WTC11 (cell line): ENCODE measurements around the gene TNC. TPM values are rescaled to one million over a fixed set of nuclear protein-coding genes. Genes with fewer than 3 reads are reported as not detected.

Experiments
- ATAC-seq: fragments of 200-7000 bp; cut with Tn5 transposase; 2 replicates; pipeline ENCODE4 v1.10.0; 2021; ENCODE audit warnings: mild to moderate bottlenecking, moderate library complexity
- CTCF ChIA-PET: fragments of 300-600 bp; sonication (Branson Sonifier 250); formaldehyde crosslinking; loops from one replicate; lab custom pipeline; 2021; ENCODE audit warnings: antibody characterized with exemption; lab: Charles Lee
- POLR2A ChIA-PET: fragments of 350-600 bp; sonication (Branson Sonifier 250); formaldehyde crosslinking; loops from one replicate; lab custom pipeline; 2021; ENCODE audit warnings: antibody characterized with exemption; lab: Charles Lee
- DNase-seq: peaks from one replicate; pipeline ENCODE4 v3.0.0; 2021; ENCODE audit warnings: low spot score
- H3K27ac Mint-ChIP-seq: 2 replicates; pipeline ENCODE4 v1.8.0; 2021; ENCODE audit warnings: mixed read lengths
- H3K27me3 Mint-ChIP-seq: 2 replicates; pipeline ENCODE4 v1.8.0; 2021; ENCODE audit warnings: low read depth, mild to moderate bottlenecking, moderate library complexity, mixed read lengths
- H3K36me3 Mint-ChIP-seq: 2 replicates; pipeline ENCODE4 v1.8.0; 2021; ENCODE audit warnings: mixed read lengths
- H3K4me1 Mint-ChIP-seq: 2 replicates; pipeline ENCODE4 v1.8.0; 2022; ENCODE audit warnings: mixed read lengths
- H3K4me3 Mint-ChIP-seq: 2 replicates; pipeline ENCODE4 v1.8.0; 2021; ENCODE audit warnings: mild to moderate bottlenecking, moderate library complexity, mixed read lengths
- H3K9me3 Mint-ChIP-seq: 2 replicates; pipeline ENCODE4 v1.8.0; 2021; ENCODE audit warnings: mixed read lengths
- EMX1 ChIP-seq: fragments of 250-450 bp; sonication (Bioruptor Pico); IDR thresholded peaks from 2 replicates; pipeline ENCODE4 v1.8.0; 2021; ENCODE audit warnings: mild to moderate bottlenecking
- FOXP1 ChIP-seq: sonication (generic); formaldehyde crosslinking; IDR thresholded peaks from 2 replicates; pipeline ENCODE4 v1.8.0; 2022; ENCODE audit warnings: missing genetic modification reagents, mild to moderate bottlenecking, moderate library complexity, borderline replicate concordance
- NR2C2 ChIP-seq: sonication (generic); formaldehyde crosslinking; IDR thresholded peaks from 2 replicates; pipeline ENCODE4 v1.8.0; 2022; ENCODE audit warnings: mild to moderate bottlenecking, missing genetic modification reagents
- RELA ChIP-seq: sonication (generic); formaldehyde crosslinking; IDR thresholded peaks from 2 replicates; pipeline ENCODE4 v1.8.1; 2022; ENCODE audit warnings: missing genetic modification reagents, mild to moderate bottlenecking, borderline replicate concordance
- SP1 ChIP-seq: sonication (generic); formaldehyde crosslinking; conservative IDR thresholded peaks from 2 replicates; pipeline ENCODE4 v1.8.1; 2022; ENCODE audit warnings: missing genetic modification reagents
- ZBTB21 ChIP-seq: sonication (generic); formaldehyde crosslinking; IDR thresholded peaks from 2 replicates; pipeline ENCODE4 v1.8.1; 2023; ENCODE audit warnings: mild to moderate bottlenecking, missing genetic modification reagents, borderline replicate concordance
- ZNF219 ChIP-seq: sonication (generic); formaldehyde crosslinking; IDR thresholded peaks from 2 replicates; pipeline ENCODE4 v1.8.0; 2023; ENCODE audit warnings: missing genetic modification reagents, mild to moderate bottlenecking, borderline replicate concordance
- ZNF263 ChIP-seq: sonication (generic); formaldehyde crosslinking; IDR thresholded peaks from 2 replicates; pipeline ENCODE4 v1.8.1; 2022; ENCODE audit warnings: low read depth, mild to moderate bottlenecking, moderate library complexity, missing genetic modification reagents
- total RNA-seq: library from RNA; stranded (reverse); gene quantifications from 3 replicates; pipeline ENCODE4 v1.2.3, GENCODE V29; 2021
- TF ChIP-seq, protein P1 (sequence below): fragments of 250-450 bp; sonication (Bioruptor Pico); IDR thresholded peaks from 2 replicates; pipeline ENCODE4 v1.9.0; 2021; ENCODE audit warnings: moderate library complexity, mild to moderate bottlenecking, inconsistent platforms, borderline replicate concordance
- TF ChIP-seq, protein P2 (sequence below): sonication (generic); formaldehyde crosslinking; IDR thresholded peaks from 2 replicates; pipeline ENCODE4 v1.8.1; 2023; ENCODE audit warnings: mild to moderate bottlenecking, missing genetic modification reagents
- TF ChIP-seq, protein P3 (sequence below): fragments of 200-600 bp; IDR thresholded peaks from 2 replicates; pipeline ENCODE4 v1.8.0; 2022; ENCODE audit warnings: antibody characterized with exemption
- TF ChIP-seq, protein P4 (sequence below): sonication (generic); formaldehyde crosslinking; IDR thresholded peaks from 2 replicates; pipeline ENCODE4 v1.8.1; 2023; ENCODE audit warnings: mild to moderate bottlenecking, moderate library complexity, missing genetic modification reagents
- TF ChIP-seq, protein P5 (sequence below): sonication (generic); formaldehyde crosslinking; IDR thresholded peaks from 2 replicates; pipeline ENCODE4 v1.8.0; 2023; ENCODE audit warnings: missing genetic modification reagents
- TF ChIP-seq, protein P6 (sequence below): fragments of 250-450 bp; sonication (Bioruptor Pico); IDR thresholded peaks from 2 replicates; pipeline ENCODE4 v2.1.2; 2022; ENCODE audit warnings: mild to moderate bottlenecking, moderate library complexity
- TF ChIP-seq, protein P7 (sequence below): fragments of 250-450 bp; sonication (Bioruptor Pico); conservative IDR thresholded peaks from 2 replicates; pipeline ENCODE4 v1.9.0; 2021; ENCODE audit warnings: mild to moderate bottlenecking
- TF ChIP-seq, protein P8 (sequence below): sonication (generic); formaldehyde crosslinking; IDR thresholded peaks from 2 replicates; pipeline ENCODE4 v1.8.0; 2022; ENCODE audit warnings: mild to moderate bottlenecking, missing genetic modification reagents

Gene TNC
- total RNA-seq, 1 experiment from 2014 or later, result 4.5 TPM

DNA sequence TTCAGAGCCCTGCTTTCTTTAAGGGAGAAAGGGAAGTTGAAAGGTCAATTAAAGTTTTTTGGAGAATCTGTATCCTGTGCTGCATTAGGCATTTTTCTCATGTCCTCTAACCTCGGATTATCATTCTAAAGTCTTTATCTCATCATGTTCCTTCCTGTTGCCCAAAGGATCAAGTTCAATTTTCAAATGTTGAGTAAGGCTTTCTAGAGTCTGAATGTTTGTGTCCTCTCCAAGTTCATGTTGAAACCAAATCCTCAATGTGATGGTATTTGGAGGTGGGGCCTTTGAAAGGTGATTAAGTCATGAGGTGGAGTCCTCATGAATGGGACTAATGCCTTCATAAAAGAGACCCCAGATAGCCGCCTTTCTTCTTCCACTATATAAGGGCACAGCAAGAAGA, 20.2 kb upstream of the TNC start:
- DNase-seq (no peak), ATAC-seq (no peak)
- Mint-ChIP-seq H3K4me3 (no peak overlapping the region), H3K36me3 (no peaks in the 10 kb centered on the region), H3K27ac (no peak overlapping the region), H3K27me3 (peaks cover 14% of the 10 kb centered on the region), H3K4me1 (no peaks in the 10 kb centered on the region; the same call in 1 of the 2 replicates), H3K9me3 (no peaks in the 10 kb centered on the region)
- TF ChIP-seq EMX1, result no peak
- no peak for TF ChIP-seq ZBTB21 (CRISPR knock-in tag)
- TF ChIP-seq, protein P1, sequence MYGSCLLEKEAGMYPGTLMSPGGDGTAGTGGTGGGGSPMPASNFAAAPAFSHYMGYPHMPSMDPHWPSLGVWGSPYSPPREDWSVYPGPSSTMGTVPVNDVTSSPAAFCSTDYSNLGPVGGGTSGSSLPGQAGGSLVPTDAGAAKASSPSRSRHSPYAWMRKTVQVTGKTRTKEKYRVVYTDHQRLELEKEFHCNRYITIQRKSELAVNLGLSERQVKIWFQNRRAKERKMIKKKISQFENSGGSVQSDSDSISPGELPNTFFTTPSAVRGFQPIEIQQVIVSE (CRISPR knock-in tag), result no peak
- TF ChIP-seq, protein P2, sequence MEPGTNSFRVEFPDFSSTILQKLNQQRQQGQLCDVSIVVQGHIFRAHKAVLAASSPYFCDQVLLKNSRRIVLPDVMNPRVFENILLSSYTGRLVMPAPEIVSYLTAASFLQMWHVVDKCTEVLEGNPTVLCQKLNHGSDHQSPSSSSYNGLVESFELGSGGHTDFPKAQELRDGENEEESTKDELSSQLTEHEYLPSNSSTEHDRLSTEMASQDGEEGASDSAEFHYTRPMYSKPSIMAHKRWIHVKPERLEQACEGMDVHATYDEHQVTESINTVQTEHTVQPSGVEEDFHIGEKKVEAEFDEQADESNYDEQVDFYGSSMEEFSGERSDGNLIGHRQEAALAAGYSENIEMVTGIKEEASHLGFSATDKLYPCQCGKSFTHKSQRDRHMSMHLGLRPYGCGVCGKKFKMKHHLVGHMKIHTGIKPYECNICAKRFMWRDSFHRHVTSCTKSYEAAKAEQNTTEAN (CRISPR knock-in tag), result no peak
- TF ChIP-seq, protein P3, sequence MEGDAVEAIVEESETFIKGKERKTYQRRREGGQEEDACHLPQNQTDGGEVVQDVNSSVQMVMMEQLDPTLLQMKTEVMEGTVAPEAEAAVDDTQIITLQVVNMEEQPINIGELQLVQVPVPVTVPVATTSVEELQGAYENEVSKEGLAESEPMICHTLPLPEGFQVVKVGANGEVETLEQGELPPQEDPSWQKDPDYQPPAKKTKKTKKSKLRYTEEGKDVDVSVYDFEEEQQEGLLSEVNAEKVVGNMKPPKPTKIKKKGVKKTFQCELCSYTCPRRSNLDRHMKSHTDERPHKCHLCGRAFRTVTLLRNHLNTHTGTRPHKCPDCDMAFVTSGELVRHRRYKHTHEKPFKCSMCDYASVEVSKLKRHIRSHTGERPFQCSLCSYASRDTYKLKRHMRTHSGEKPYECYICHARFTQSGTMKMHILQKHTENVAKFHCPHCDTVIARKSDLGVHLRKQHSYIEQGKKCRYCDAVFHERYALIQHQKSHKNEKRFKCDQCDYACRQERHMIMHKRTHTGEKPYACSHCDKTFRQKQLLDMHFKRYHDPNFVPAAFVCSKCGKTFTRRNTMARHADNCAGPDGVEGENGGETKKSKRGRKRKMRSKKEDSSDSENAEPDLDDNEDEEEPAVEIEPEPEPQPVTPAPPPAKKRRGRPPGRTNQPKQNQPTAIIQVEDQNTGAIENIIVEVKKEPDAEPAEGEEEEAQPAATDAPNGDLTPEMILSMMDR, result no peak
- TF ChIP-seq, protein P4, sequence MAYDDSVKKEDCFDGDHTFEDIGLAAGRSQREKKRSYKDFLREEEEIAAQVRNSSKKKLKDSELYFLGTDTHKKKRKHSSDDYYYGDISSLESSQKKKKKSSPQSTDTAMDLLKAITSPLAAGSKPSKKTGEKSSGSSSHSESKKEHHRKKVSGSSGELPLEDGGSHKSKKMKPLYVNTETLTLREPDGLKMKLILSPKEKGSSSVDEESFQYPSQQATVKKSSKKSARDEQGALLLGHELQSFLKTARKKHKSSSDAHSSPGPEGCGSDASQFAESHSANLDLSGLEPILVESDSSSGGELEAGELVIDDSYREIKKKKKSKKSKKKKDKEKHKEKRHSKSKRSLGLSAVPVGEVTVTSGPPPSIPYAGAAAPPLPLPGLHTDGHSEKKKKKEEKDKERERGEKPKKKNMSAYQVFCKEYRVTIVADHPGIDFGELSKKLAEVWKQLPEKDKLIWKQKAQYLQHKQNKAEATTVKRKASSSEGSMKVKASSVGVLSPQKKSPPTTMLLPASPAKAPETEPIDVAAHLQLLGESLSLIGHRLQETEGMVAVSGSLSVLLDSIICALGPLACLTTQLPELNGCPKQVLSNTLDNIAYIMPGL (CRISPR knock-in tag), result no peak
- TF ChIP-seq SP1, result no peak
- no peak for TF ChIP-seq RELA
- TF ChIP-seq, protein P5, sequence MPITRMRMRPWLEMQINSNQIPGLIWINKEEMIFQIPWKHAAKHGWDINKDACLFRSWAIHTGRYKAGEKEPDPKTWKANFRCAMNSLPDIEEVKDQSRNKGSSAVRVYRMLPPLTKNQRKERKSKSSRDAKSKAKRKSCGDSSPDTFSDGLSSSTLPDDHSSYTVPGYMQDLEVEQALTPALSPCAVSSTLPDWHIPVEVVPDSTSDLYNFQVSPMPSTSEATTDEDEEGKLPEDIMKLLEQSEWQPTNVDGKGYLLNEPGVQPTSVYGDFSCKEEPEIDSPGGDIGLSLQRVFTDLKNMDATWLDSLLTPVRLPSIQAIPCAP (CRISPR knock-in tag), result no peak
- no peak for TF ChIP-seq ZNF219 (CRISPR knock-in tag)
- TF ChIP-seq FOXP1, result no peak
- TF ChIP-seq, protein P6, sequence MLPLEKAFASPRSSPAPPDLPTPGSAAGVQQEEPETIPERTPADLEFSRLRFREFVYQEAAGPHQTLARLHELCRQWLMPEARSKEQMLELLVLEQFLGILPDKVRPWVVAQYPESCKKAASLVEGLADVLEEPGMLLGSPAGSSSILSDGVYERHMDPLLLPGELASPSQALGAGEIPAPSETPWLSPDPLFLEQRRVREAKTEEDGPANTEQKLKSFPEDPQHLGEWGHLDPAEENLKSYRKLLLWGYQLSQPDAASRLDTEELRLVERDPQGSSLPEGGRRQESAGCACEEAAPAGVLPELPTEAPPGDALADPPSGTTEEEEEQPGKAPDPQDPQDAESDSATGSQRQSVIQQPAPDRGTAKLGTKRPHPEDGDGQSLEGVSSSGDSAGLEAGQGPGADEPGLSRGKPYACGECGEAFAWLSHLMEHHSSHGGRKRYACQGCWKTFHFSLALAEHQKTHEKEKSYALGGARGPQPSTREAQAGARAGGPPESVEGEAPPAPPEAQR, result no peak
- TF ChIP-seq, protein P7, sequence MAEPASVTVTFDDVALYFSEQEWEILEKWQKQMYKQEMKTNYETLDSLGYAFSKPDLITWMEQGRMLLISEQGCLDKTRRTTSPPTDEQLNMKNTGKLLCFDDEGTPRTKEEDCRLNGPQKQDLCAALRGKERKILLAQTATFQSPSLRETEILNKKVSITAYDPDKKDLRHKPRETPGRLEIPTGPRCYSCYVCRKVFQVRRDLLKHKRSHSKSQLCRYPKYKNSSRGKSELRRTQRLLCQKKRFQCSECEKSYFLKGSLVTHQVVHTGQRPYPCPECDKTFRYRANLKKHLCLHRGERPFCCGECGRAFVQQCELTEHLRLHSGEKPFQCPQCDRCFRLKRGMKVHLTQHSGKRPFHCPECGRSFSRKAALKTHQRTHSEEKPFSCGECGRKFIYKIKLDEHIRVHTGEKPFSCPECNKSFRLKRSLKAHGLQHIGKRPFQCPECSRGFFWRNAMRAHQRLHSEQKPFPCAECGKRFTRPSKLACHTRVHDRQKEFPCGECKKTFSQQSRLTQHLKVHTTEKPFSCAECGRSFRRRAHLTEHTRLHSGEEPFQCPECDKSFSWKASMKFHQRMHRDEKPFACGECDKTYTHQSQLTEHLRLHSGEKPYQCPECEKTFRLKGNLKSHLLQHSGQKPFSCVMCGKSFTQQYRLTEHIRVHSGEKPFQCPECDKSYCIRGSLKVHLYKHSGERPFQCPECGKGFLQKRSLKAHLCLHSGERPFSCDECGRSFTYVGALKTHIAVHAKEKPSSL (CRISPR knock-in tag), result no peak
- ChIA-PET CTCF (no interaction called here), POLR2A (no interaction called here)

DNA sequence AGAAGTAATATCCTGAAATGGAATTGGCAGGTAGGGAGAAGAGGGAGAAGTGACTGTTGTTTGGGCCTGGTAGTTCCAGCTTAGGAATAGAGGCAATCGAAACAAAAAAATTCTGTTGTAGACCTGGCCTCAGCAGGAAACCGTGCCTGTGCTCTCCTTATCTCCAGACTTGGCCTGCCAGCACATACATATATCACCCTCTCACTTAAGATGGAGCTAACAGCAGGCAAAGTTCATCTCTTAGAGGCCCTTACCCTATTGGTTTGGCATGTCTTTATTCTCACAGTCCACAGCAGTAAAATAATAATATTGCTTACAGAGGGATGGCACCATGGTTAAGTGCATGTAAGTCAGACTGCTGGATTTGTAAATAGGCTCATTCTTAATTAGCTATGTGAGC, 19.6 kb upstream of the TNC start:
- H3K36me3 Mint-ChIP-seq, result no peaks in the 10 kb centered on the region
- H3K9me3 Mint-ChIP-seq, result no peaks in the 10 kb centered on the region
- no peak overlapping the region for H3K4me3 Mint-ChIP-seq
- ChIA-PET POLR2A (no interaction called here), CTCF (no interaction called here)
- DNase-seq, result no peak
- no peaks in the 10 kb centered on the region; the same call in 1 of the 2 replicates for H3K4me1 Mint-ChIP-seq
- peaks cover 8% of the 10 kb centered on the region for H3K27me3 Mint-ChIP-seq
- ATAC-seq, result no peak
- no peak overlapping the region for H3K27ac Mint-ChIP-seq
- TF ChIP-seq, protein P8, sequence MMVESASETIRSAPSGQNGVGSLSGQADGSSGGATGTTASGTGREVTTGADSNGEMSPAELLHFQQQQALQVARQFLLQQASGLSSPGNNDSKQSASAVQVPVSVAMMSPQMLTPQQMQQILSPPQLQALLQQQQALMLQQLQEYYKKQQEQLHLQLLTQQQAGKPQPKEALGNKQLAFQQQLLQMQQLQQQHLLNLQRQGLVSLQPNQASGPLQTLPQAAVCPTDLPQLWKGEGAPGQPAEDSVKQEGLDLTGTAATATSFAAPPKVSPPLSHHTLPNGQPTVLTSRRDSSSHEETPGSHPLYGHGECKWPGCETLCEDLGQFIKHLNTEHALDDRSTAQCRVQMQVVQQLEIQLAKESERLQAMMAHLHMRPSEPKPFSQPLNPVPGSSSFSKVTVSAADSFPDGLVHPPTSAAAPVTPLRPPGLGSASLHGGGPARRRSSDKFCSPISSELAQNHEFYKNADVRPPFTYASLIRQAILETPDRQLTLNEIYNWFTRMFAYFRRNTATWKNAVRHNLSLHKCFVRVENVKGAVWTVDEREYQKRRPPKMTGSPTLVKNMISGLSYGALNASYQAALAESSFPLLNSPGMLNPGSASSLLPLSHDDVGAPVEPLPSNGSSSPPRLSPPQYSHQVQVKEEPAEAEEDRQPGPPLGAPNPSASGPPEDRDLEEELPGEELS, result no peak
- TF ChIP-seq ZNF263, result no peak
- TF ChIP-seq, protein P5 (CRISPR knock-in tag), result no peak
- TF ChIP-seq NR2C2 (CRISPR knock-in tag), result no peak
- TF ChIP-seq RELA, result no peak
- TF ChIP-seq, protein P7 (CRISPR knock-in tag), result no peak
